HG02943 (cell line): ENCODE results near the gene PPY.
"Not testable (repeated sequence)": the region's sequence is repeated elsewhere in the genome, so short reads cannot be mapped to it uniquely, and the experiment has no call there.

Experiments used
- ATAC-seq: cut with Tn5 transposase; IDR thresholded peaks from one replicate; pipeline ENCODE4 v1.9.1; 2021; ENCODE audit warnings: mild to moderate bottlenecking, low read depth, moderate library complexity; ENCODE audit not compliant: unreplicated experiment

The PPY gene

DNA sequence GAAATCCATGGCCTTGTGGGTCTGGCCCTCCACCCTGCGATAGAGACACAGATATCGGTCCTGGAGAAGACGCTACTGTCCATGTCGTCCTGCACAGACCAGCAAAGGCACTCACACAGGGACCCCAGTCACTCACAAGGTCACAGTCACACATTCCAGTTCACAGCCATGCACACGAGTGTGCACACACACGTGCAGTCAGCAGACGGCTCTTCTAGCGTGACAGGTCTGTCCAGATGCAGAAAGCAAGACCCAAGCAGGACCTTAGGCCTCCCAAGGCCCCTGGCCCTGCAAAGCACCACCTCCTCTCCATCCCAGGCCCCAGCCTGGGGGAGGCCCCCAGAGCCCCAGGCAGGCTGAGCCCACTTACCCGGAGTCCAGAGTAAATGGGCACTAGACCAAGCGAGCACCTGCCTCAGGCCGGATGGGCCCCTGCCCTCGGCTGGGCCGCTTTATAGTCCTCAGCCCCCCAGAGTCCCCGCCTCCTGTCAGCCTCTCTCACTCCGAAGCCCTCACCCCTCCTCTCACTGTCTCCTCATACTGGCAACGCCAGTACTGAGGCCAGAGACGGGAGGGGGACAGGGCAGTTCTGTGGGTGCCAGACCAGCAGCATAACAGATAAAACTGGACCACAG, at the start of gene PPY:
Gene PPY, minus strand, starts transcription at position 426 of the 635 bp plus-strand sequence. CDS start 822 bp downstream, outside the sequence.
- no peak for ATAC-seq

- no peak for ATAC-seq
These were observed 46.0 kb upstream of the PPY start for GRCh38 chr17:43988301-43988700.

DNA sequence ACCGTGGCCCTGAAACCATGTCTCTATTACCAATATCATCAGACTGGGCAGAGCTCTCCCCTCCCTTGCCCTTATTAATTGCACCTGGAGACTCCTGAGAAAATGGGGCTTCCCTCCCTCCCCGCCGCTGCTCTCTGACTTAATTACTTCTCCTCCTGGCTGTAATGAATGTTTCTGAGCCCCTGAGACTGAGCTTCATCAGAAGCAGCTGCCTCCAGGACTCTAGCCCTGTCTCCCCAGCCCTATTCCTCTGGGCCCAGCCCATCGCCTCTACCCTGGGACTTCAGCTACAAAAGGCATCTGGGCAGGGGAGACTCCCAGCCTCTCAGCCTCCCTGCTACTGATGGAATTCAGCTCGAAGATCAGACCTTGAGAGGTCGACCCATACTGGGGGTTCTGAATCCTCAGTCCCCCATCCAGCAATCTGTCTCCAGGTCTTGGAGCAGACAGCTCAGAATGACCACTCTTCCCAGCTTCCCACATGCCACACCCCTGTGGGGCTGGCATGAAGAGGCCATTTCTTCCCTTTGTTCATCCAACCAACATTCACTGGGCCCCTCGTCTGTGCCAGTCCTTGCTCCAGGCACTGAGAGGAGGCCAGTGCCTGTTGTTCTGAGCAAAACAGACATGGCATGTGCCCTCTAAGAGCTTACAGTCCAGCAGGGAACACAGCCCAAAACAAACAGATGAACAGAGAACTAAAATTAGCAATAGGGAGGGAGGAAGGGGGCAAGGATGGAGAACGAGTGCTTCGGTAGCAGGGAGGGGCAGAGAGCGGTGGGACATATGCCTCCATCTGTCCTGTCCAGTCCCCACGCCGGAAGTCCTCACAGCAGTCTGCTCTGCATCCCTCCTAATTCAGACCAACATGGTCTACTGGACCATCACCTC, 45.1 kb upstream of the PPY start:
- ATAC-seq = no peak

- no peak for ATAC-seq
These were observed 44.1 kb upstream of the PPY start for GRCh38 chr17:43986225-43986981.

GRCh38 chr17:43984521-43984920, 42.2 kb upstream of the PPY start:
- no peak for ATAC-seq

- no peak for ATAC-seq
These were observed 41.5 kb upstream of the PPY start for GRCh38 chr17:43983515-43984411.

- ATAC-seq = no peak
These were observed 40.9 kb upstream of the PPY start for GRCh38 chr17:43983196-43983514.

GRCh38 chr17:43982171-43982570, 39.9 kb upstream of the PPY start:
- no peak for ATAC-seq

DNA sequence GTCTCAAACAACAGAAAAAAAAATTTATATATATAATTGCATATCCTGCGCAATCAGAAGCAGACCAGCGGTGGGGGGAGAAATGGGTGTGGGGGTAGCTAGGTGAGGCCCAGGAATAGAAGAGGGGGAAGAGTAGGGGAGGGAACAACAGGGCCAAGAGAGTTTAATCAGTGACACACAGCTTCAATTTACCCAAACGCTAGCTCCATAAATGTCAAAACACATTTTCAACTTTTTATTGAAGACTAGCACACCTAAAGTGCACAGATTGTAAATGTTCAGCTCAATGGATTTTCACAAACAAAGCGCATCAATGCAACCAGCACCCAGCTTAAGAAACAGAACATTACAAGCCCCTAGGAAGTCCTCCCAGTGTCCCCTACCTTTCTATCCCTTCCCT, 37.4 kb upstream of the PPY start:
- ATAC-seq = no peak

- no peak for ATAC-seq
These were observed 36.7 kb upstream of the PPY start for GRCh38 chr17:43979011-43979410.

- no peak for ATAC-seq
These were observed 35.8 kb upstream of the PPY start for GRCh38 chr17:43978078-43978477.

DNA sequence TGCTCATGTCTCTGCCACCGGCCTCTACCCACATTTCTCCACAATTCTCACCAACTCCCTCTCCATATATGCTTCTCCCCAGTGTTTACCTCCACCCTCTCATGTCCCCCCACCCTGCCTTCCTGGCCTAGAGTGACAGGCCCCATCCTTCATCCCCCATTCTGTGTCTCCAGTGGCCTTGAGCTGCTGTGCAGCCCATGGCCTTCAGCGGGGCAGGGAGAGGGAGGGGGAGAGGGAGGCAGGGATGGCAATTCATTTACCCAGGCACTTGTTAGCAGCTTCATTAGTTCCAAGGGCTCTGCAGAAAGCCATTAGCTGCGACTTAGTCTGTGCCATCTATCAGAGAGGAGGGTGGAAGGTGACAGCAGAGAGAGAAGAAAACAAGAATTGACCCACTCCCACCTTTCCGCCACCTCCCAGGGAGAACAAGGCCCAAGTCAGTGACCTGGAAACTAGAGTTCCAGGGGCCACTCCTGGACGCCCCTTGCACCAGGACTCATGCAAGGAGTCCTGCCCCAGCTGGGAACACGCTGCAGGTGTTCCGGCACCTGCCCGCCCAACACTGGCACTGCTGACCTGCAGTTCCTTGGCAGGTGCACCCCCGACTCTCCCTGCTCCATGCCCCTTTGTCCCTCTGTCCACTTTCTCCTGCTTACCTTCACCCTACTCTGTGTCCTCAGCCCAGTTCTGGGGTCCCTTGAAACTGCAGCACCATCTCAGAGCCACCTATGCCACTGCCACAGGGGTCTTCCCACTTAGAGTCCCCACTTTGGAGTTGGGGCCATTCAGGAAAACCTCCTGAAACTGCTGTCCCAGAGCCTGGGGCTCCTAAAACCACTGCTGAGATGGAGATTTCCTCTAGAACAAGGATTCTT, 34.9 kb upstream of the PPY start:
- ATAC-seq = no peak

- no peak for ATAC-seq
These were observed 33.6 kb upstream of the PPY start for GRCh38 chr17:43975898-43976297.

DNA sequence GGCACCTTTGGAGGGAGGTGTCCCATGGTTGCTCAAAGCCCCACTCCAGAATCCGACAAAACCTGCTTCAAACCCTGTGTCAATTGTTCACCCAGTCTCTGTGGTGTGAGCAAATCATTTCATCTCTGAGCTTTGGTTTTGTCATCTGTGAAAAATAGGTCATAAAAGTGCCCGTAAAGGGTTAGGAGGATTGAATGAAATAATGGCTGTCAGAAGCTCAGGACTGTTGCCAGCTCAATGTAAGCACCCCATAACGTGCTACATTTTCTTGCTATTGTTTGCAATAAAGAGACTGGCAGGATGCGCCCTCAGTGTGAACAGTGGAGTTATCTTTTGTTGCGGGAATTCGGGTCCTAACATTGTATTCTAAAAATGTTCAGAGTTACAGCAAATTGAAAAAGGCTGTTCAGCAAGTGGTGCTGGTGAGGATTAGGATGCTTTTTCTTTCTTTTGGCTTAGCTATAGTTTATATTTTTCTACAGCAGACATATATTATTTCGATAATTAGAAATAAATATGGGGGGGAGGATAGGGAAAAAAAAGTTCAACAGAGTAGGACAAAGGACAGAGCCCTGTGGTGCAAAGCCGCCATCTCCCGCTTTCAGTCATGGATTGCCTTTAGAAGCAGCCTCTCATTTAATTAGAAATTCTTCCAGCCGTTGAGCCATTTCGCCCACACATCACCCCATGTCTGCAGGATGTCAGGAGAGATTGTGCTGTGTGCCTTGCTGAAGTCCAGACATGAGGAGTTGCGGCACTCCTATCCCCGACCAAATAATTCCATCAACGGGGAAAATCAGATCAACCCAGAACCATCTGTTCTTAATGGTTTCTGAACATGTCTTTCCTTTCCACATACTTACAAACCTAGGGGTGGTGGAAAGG, 32.3 kb upstream of the PPY start:
- ATAC-seq = no peak

DNA sequence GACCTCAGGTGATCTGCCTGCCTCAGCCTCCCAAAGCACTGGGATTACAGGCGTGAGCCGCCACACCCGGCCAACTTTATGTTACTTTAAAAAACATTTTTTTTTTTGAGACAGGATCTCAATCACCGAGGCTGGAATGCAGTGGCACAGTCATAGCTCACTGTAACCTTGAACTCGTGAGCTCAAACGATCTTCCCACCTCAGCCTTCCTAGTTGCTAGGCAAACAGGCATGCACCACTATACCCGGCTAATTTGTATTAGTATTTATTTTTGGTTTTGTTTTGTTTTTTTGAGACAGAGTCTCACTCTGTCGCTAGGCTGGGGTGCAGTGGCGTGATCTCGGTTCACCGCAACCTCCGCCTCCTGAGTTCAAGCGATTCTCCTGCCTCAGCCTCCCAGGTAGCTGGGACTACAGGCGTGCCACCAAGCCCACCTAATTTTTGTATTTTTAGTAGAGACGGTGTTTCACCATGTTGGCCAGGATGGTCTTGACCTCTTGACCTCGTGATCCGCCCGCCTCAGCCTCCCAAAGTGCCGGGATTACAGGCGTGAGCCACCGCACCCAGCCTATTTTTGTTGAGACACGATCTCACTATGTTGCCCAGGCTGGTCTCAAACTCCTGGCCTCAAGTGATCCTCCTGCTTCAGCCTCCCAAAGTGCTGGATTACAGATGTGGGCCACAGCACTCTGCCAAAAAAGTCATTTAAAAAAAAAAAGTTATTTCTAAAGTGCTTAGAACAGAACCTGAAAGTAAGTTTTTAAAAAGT, 30.4 kb upstream of the PPY start:
- ATAC-seq = not testable (repeated sequence)

DNA sequence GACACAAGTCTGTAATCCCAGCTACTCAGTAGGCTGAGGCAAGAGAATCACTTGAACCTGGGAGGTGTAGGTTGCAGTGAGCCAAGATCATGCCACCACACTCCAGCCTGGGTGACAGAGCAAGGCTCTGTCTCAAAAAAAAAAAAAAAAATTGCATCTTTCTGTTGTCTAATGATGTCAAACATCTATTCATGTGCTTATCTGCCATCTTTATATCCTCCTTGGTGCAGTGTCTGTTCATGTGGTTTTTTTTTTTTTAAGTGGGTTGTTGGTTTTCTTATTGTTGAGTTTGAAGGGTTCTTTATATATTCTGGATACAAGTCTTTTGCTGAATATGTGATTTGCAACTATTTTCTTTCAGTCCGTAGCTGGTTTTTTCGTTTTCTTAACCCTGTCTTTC, 29.2 kb upstream of the PPY start:
- ATAC-seq = not testable (repeated sequence)

DNA sequence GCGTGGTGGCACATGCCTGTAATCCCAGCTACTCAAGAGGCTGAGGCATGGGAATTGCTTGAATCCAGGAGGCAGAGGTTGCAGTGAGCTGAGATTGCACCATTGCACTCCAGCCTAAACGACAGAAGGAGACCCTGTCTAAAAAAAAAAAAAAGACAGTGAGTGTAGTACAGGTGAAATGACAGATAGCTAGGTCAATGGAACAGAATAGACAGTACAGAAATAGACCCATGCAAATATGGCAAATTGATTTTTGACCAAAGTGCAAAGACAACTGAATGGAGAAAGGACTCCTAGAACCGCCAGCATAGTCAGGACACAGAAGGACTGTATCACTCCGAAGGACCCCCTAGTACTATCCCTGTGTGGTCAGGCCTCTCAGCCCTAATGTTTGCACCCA, 28.1 kb upstream of the PPY start:
- ATAC-seq = no peak
